ENCODE measurements around the gene NHERF1.

The NHERF1 gene

GRCh38 chr17:74812109-74813009, 63.9 kb downstream of the NHERF1 start:
- DNase-seq: no peak

DNA sequence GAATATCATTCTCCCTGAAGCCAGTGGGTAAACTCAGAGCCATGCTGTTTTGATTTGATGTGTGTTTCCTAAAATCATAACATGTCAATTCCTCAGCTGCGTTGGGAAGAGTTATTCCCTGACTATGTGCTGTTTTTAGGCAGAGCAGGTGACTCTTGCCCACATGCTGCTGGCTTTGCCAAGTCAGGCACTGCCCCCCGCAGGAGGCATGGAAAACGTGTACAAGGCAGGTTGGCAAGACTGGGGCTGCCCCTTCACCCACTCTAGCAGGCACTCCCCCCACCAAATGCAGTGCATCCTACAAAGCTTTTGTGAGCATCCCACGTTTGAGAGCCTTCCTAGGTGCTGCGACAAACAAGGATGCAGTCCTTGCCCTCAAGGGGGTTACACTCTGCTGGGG, 66.0 kb downstream of the NHERF1 start:
- DNase-seq: no peak

GRCh38 chr17:74815067-74815466, 66.6 kb downstream of the NHERF1 start:
- no peak for DNase-seq

DNA sequence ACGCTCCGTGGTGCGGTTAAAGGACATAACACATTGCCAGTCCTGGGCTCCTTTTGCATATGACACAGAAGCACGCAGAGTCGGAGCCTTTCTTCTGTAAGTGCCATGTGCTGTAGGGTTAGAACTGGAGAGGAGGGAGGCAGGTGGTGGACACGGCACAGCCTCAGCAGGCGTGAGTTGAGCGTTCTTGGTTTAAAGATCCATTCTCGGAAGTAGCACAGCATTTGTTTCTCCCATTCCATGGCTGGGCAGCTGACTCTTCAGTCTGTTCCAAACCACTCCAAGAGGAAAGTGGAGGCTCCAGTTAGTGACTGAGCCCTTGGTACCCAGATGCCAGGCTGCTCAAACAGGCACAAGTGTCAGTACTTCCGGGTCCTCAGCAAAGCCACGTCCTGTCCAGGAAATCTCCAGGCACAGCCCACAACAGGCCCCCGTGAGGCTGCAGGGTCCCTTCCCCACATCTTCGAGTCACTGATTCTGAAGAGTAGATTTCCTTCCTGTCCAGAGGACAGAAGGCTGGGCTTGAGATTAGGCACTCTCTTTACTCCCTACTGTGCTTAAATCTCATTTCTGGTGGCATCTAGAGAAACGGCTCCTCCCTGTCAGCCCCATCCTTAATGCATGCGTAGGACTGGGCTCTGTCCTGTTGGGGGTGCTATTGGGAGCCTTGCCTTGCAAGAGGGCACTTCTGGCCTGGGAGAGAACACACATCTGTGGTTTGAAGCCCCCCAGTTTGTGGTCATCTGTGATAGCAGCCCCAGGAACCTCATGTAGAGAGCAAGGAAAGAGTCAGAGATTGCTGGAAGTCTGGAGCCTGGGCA, 67.3 kb downstream of the NHERF1 start:
- DNase-seq: no peak

DNA sequence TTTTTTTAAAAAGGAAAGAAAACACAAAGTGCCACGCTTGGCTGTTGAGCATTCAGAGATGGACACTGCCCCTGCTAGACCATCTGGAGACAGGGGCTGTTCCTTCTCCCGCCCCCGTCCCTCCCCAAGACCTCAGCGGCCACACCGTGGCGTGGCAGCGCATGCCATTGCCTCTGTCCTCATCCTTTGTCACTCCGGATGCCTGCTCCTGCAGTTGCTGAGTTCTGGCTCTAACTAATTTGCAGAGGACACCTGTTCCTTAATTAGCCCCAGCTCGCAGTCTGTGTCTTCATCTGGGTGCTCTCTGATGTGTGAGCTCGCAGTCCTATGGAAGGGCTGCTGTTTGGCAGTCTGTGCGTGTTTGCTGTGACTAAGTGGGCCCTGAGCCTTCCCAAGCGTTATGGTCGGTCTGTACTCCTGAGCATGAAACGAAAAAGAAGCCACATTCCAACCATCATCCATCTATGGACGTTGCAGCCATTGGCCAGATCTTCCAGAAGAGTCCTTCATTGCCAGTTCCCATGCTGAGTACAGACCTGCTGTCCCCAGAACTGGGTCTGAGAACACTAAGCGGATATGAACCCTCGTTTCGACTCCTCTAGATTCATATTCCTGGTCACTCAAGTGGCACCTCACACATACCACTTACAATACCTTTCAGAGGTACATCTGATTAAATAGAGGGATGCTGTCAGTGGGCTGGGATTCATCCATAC, 68.6 kb downstream of the NHERF1 start:
- no peak for DNase-seq

DNA sequence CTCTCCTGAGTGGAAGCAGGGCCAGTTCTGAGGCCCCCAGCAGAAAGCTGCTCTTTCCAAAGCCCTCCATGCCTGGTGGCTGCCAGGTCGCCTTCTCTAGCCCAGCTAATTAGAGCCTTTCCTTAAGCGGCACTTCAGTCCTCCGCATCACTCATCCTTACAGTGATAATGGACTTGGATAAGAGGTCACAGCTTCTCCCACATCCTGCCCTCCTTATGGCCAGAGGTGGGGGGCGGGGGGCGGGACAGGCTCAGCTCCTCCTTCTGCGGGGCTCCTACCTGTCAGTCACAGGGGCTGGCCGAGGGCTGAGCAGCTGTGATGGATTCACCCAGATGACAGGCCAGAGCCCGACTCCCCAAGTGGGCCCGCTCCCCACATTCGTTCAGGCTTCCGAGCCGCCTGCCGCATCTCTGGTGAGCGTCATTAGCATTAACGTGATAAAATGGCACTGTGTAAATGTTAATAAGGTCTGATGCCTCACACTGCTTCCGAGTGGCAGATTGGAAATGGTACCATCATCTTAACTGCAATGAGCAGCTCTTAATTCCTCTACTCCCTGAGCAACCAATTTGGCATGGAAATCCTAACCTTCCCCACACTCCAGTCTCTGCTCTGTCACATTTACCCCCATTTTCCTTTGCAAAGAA, 70.0 kb downstream of the NHERF1 start:
- no peak for DNase-seq
